Stimulated activated CD8-positive, alpha-beta memory T cell treated with anti-CD3 and anti-CD28 coated beads, Interleukin-15, amount 100 ng/mL, for 24 hours (primary cell): ENCODE data around the gene CEP95.
"Not testable (repeated sequence)": the region's sequence is repeated elsewhere in the genome, so short reads cannot be mapped to it uniquely, and the experiment has no call there.

Source experiments
- DNase-seq: peaks from one replicate; pipeline ENCODE4 v3.0.0-alpha.2; 2020; ENCODE audit warnings: low read depth

The CEP95 gene

GRCh38 chr17:64575431-64575830, 68.7 kb downstream of the CEP95 start:
- DNase-seq, result no peak

GRCh38 chr17:64577025-64577424, 70.2 kb downstream of the CEP95 start:
- not testable (repeated sequence) for DNase-seq

- no peak for DNase-seq
Measured at GRCh38 chr17:64579917-64580316, 73.1 kb downstream of the CEP95 start.

- no peak for DNase-seq
Measured at GRCh38 chr17:64580384-64581315, 73.9 kb downstream of the CEP95 start.

GRCh38 chr17:64583038-64583437, 76.3 kb downstream of the CEP95 start:
- no peak for DNase-seq

GRCh38 chr17:64585146-64585545, 78.4 kb downstream of the CEP95 start:
- DNase-seq, result no peak
